T-helper 2 cell treated with Interferon-gamma antibody and Interleukin-4, amounts not matched to agents 5 μg/mL and 100 μg/mL, for 36 hours (primary cell): ENCODE results near the gene HDAC9.
A peak's percentile ranks its signal among the peaks of the same experiment; 100 is the strongest.

Source experiments
- DNase-seq: peaks from one replicate; pipeline ENCODE4 v3.0.0; 2021; ENCODE audit warnings: low spot score
- H3K27ac Mint-ChIP-seq: one replicate; pipeline ENCODE4 v1.8.0; 2021; ENCODE audit warnings: mild to moderate bottlenecking, mixed read lengths
- H3K27me3 Mint-ChIP-seq: one replicate; pipeline ENCODE4 v1.8.0; 2021; ENCODE audit warnings: low read depth, mixed read lengths
- H3K36me3 Mint-ChIP-seq: one replicate; pipeline ENCODE4 v1.8.0; 2021; ENCODE audit warnings: low read depth, mixed read lengths
- H3K4me1 Mint-ChIP-seq: one replicate; pipeline ENCODE4 v1.8.0; 2021; ENCODE audit warnings: low read depth, mixed read lengths
- H3K4me3 Mint-ChIP-seq: one replicate; pipeline ENCODE4 v1.8.0; 2022; ENCODE audit warnings: mild to moderate bottlenecking, moderate library complexity, mixed read lengths
- H3K9me3 Mint-ChIP-seq: one replicate; pipeline ENCODE4 v1.8.0; 2021; ENCODE audit warnings: mixed read lengths

Gene HDAC9

DNA sequence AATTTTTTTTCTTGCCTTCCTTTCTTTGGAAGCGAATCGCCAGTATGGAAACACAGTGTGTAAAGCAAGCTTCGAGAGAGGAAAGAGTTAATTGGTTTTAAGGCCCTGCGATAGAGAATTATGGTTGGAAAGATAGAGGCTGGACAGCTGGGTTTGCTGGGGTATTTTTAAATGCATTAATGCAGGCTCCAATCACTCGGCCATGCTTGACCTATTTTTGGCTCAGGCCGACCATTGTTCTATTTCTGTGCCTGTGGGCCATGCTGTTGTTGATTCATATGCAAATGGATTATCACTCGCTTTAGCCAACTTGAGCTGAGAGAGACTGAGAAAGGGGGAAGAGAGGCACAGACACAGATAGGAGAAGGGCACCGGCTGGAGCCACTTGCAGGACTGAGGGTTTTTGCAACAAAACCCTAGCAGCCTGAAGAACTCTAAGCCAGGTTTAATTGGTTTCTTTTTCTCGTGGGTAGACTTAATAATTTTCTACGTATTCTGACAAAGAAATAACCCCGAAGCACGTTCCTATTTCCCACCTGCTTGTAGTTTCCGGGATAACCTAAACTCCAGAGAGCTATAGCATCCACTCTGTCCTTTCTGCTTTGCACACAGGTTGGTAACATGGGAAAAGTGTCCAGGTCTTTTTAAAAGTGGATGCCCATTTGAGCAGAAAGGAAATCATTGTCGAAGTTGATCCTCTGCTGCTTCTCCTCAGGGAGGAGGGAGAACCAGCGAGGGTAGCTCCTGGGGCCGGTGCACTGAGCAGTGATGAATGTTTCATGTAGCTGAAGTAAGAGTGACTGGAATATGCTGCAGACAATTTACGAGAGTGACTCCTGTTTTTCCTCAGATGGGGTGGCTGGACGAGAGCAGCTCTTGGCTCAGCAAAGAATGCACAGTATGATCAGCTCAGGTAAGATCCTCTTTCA, at the start of gene HDAC9:
TSS of gene HDAC9 (plus strand) at position 338 of the 929 bp plus-strand sequence. CDS start at position 892, 554 bp downstream.
- peak within 1 kb of the TSS; percentile 38 for H3K4me3 Mint-ChIP-seq
- no peak within 1 kb of the TSS for H3K27ac Mint-ChIP-seq
- H3K27me3 Mint-ChIP-seq: peaks cover 3% of the 10 kb centered on the region
- H3K36me3 Mint-ChIP-seq: no peaks in the 10 kb centered on the region
- H3K9me3 Mint-ChIP-seq: no peaks in the 10 kb centered on the region
- H3K4me1 Mint-ChIP-seq: peaks cover 10% of the 10 kb centered on the region
- no peak for DNase-seq

DNA sequence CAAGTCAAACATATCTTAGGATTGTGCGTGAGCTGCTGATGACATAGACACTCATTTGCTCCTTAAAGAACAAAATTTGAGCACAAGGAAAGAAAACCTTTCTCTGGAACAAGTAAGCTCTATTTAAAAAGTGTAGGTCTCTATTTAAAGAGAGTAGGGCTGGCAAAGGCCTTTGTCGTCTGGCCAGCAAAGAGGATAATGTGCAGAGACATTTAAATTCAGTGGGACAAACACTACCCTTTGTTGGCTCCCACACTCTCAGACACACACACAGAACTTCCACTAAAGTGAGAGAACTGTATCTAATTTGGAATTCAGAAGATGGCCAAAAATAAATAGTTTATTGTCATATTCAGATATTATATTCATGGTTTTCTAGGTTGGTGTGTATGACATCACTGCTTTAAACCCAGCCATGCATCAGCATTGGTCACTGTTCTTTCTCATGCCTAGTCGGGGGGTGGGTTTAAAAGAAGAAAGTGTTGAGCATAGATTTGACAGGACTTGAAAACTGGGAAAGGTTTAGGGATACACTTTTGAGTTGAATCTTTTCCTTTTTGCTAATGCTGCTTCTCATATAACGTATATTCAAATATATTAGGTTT, 49.5 kb upstream of the HDAC9 start:
- H3K36me3 Mint-ChIP-seq: no peaks in the 10 kb centered on the region
- no peaks in the 10 kb centered on the region for H3K4me1 Mint-ChIP-seq
- no peaks in the 10 kb centered on the region for H3K27me3 Mint-ChIP-seq
- no peak overlapping the region for H3K4me3 Mint-ChIP-seq
- no peaks in the 10 kb centered on the region for H3K9me3 Mint-ChIP-seq
- no peak overlapping the region for H3K27ac Mint-ChIP-seq
- no peak for DNase-seq

DNA sequence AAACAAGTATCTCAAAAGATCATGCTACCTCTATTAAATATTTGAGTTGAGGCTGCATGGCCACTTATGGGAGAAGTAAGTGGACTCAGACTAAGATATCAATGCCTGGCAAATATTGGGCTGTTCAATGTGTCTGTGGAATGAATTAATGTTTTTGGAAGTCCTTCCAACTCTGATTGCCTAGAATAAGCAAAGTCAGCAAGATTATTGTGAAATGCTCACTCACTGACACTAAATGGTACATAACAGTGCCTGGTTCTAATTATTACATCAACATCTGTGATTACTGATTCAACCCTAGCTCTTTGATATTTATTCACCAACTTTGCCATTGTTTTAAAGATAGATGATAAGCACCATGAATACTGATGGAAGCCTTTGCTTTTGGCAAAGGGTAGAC, 45.5 kb upstream of the HDAC9 start:
- no peaks in the 10 kb centered on the region for H3K4me1 Mint-ChIP-seq
- no peak for DNase-seq
- H3K27ac Mint-ChIP-seq: no peak overlapping the region
- no peaks in the 10 kb centered on the region for H3K36me3 Mint-ChIP-seq
- H3K4me3 Mint-ChIP-seq: no peak overlapping the region
- no peaks in the 10 kb centered on the region for H3K9me3 Mint-ChIP-seq
- H3K27me3 Mint-ChIP-seq: no peaks in the 10 kb centered on the region

DNA sequence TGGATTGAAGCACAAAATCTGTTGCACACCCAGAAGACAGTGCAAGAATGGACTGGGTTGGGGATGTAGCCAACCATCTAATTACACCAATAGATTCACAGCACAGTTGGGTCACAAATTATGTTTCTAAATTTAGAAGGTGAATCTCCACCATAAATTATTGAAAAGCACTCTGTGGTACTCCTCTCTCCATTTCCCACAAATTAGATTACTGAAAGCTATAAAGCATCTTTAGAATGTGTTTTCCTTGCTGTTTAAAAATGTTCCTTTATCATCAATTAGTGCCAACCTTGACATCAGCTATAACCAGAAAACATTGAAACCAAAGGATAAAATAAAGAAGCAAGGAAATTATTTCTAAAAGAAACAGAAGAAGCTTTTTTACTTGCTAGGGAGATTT, 39.9 kb upstream of the HDAC9 start:
- Mint-ChIP-seq H3K9me3 (no peaks in the 10 kb centered on the region), H3K4me3 (no peak overlapping the region), H3K4me1 (no peaks in the 10 kb centered on the region), H3K36me3 (no peaks in the 10 kb centered on the region), H3K27me3 (no peaks in the 10 kb centered on the region), H3K27ac (no peak overlapping the region)
- DNase-seq: no peak

DNA sequence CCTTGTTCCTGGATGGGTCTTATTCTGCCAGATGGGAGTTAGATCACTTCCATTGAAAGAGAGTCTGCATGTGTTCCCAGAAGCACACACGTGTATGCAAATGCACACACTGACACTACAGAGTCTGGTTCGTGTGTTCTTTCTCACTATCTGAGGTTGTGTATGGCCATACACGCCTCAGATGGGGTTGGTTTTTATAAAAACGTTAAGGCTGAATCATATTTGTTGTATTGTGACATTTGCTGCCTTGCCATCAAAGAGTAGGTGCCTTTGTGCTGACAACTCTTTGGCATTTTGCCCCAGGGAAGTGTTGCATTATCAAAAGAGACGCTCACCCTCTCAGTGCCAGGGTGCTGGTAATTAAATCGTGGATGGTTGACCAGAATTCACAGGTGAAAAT, 37.7 kb upstream of the HDAC9 start:
- Mint-ChIP-seq H3K27ac (no peak overlapping the region), H3K27me3 (no peaks in the 10 kb centered on the region), H3K36me3 (no peaks in the 10 kb centered on the region), H3K9me3 (no peaks in the 10 kb centered on the region), H3K4me3 (no peak overlapping the region), H3K4me1 (no peaks in the 10 kb centered on the region)
- DNase-seq: no peak

- Mint-ChIP-seq H3K4me3 (no peak overlapping the region), H3K27ac (no peak overlapping the region), H3K36me3 (no peaks in the 10 kb centered on the region), H3K4me1 (no peaks in the 10 kb centered on the region), H3K9me3 (no peaks in the 10 kb centered on the region), H3K27me3 (no peaks in the 10 kb centered on the region)
- no peak for DNase-seq
Measured at GRCh38 chr7:18458830-18459229, 36.7 kb upstream of the HDAC9 start.

DNA sequence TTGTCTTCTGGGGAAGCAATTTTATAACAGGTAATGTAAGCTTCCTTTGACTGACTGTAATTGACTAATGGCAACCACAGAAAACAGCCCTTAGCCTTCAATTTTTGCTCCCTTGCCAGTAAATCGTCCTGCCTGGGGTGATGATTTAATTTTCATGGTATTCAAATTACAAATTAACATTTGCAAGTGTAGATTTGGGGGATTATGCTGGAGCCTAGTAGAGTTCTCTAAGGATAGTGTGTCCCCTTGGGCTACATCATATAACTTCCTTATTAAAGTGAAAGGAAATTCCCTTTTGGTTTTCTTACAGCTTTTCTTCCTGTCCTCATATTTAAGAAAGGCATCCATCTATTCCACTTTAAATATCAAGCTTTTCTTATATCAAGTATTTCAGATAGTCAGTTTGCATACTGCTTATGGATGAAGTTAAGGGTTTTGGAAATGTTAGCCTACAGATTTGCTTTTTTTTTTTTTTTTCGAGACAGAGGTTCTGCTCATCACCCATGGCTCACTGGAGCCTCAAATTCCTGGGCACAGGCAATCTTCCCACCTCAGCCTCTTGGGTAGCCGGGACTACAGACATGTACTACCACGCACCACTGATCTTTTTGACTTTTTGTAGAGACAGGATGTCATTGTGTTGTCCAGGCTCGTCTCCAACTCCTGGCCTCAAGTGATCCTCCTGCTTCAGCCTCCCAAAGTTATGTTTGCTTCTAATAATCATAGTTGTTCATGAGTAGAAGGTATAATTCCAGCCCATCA, 35.9 kb upstream of the HDAC9 start:
- no peak overlapping the region for H3K4me3 Mint-ChIP-seq
- no peak for DNase-seq
- no peak overlapping the region for H3K27ac Mint-ChIP-seq
- no peaks in the 10 kb centered on the region for H3K36me3 Mint-ChIP-seq
- H3K27me3 Mint-ChIP-seq: no peaks in the 10 kb centered on the region
- no peaks in the 10 kb centered on the region for H3K4me1 Mint-ChIP-seq
- no peaks in the 10 kb centered on the region for H3K9me3 Mint-ChIP-seq

DNA sequence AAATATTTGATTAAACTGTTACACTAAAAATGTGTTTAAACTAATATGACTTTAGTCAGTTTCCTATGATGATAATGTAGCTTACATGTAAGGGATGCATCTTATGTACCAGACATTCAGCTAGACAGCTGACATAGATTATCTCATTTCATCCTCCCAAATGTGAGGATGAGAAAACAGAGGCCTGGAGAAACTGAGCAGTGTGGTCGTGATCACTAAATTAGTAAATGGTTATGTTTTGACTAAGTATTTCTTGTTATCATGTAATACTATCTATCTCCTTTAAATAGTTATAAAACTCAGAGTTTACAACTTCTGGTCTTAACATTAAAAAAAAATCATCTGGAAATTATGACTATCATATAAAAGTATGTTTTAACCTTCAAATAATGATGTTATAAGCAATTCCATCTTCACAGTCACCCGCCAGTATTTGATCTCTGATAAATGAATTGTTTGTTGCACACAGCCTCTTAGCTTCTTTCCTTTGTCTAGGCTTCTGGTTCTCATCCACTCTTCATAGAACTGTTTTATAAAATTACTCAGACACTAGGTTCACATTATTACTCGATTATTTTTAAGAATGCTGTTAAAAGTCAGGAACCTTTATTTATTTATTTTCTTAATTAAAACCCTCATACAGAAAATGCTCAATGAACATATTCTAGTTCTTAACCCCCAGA, 33.6 kb upstream of the HDAC9 start:
- Mint-ChIP-seq H3K4me3 (no peak overlapping the region), H3K27me3 (no peaks in the 10 kb centered on the region)
- DNase-seq: no peak

DNA sequence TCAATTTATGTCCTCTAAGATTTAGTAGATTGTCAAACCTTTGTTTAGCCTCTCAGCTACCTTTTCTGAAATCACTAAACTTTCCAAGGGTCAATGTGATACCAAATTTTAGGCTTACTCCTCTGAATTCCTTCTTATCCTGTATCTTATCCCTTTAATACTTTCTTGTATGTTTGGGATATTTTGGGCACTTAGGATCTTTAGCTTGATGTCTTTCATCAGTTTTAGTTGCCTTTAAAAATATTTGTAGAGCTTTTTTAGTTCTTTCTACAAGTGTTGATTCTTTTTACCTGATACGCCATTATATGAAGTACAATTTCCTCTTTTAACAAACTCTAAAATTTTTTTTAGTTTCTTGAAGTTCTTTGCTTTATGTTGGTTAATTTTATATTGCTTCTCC, 30.7 kb upstream of the HDAC9 start:
- no peaks in the 10 kb centered on the region for H3K36me3 Mint-ChIP-seq
- H3K27ac Mint-ChIP-seq: no peak overlapping the region
- no peak overlapping the region for H3K4me3 Mint-ChIP-seq
- no peaks in the 10 kb centered on the region for H3K9me3 Mint-ChIP-seq
- no peak for DNase-seq
- H3K4me1 Mint-ChIP-seq: no peaks in the 10 kb centered on the region
- H3K27me3 Mint-ChIP-seq: no peaks in the 10 kb centered on the region

More for the DNA sequence above, 33.6 kb upstream of the HDAC9 start:
- H3K9me3 Mint-ChIP-seq: no peaks in the 10 kb centered on the region
- no peaks in the 10 kb centered on the region for H3K4me1 Mint-ChIP-seq
- H3K36me3 Mint-ChIP-seq: no peaks in the 10 kb centered on the region
- H3K27ac Mint-ChIP-seq: no peak overlapping the region

- H3K36me3 Mint-ChIP-seq: no peaks in the 10 kb centered on the region
- H3K4me3 Mint-ChIP-seq: no peak overlapping the region
- no peak overlapping the region for H3K27ac Mint-ChIP-seq
- no peaks in the 10 kb centered on the region for H3K9me3 Mint-ChIP-seq
- H3K4me1 Mint-ChIP-seq: no peaks in the 10 kb centered on the region
- DNase-seq: no peak
- H3K27me3 Mint-ChIP-seq: no peaks in the 10 kb centered on the region
Measured at GRCh38 chr7:18467011-18467410, 28.5 kb upstream of the HDAC9 start.

DNA sequence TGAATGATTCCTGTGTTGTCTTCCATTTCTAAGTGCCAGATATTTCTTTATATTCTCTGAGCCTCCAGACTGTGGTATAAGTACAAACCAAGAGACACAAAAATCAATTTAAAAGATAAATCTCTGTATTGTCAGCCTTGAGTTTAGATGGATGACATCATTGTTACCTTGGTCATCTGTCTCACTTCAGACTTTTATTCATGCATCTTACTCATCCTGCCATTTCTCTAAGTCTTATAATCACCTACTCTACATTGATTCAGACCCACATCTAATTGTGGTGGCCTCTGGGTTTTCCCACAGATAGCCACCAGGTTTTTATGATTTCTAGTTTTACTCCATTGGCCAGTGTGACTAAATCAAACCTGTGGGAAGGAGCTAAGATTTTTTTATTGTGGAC, 26.8 kb upstream of the HDAC9 start:
- H3K27ac Mint-ChIP-seq: no peak overlapping the region
- no peaks in the 10 kb centered on the region for H3K4me1 Mint-ChIP-seq
- no peak overlapping the region for H3K4me3 Mint-ChIP-seq
- no peaks in the 10 kb centered on the region for H3K36me3 Mint-ChIP-seq
- no peak for DNase-seq
- no peaks in the 10 kb centered on the region for H3K27me3 Mint-ChIP-seq
- no peaks in the 10 kb centered on the region for H3K9me3 Mint-ChIP-seq

DNA sequence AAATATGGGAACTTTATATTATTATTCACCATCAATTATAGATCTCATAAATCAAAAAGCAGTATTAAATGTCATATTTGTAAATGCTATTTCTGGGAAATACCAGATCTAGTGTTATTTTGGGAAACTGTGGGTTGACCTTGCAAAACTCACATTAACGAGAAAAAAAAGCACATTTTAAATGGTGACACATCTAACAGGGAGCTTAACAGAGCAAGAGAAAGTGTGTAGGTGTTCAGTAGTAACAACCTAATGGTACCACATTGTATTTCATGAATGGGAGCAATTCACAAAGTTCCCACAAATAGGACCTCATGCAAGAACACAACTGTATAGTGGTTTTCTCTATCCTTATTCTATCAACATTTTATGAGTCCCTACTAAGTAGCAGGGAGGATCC, 26.2 kb upstream of the HDAC9 start:
- no peaks in the 10 kb centered on the region for H3K27me3 Mint-ChIP-seq
- no peak overlapping the region for H3K27ac Mint-ChIP-seq
- no peak for DNase-seq
- H3K36me3 Mint-ChIP-seq: no peaks in the 10 kb centered on the region
- no peaks in the 10 kb centered on the region for H3K4me1 Mint-ChIP-seq
- no peaks in the 10 kb centered on the region for H3K9me3 Mint-ChIP-seq
- H3K4me3 Mint-ChIP-seq: no peak overlapping the region

DNA sequence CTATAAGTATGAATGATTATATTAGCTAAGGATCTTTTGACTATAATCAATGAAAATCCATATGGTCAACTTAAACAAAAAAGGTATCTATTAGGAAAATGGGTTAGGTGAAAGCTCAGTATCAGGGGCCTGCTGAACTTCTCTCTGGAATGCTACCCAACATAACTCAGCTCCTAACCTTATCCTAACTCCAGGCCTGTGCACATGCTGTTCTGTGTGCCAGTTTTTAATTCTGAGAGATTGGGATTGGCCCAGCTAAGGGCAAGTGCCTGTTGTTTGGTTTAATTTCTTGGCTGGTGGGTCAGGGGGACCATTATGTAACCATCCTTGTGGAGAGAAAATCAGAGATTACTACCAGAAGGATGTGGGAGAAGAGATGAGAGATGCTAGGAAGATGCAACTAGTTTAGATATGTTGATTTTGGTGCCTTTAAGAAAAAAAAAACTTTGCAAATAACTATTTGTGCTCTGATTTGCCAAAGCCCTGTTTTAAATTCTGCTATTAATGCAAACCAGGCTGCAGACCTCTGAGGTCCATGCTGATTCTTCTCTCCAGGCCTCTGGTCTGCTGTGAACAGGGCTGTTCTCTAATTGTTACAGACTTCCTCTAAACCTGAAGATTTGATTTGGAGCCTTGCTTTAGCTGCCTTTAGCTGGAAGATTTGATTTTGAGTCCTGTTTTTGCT, 23.9 kb upstream of the HDAC9 start:
- Mint-ChIP-seq H3K9me3 (no peaks in the 10 kb centered on the region), H3K27ac (no peak overlapping the region), H3K36me3 (no peaks in the 10 kb centered on the region), H3K4me3 (no peak overlapping the region), H3K4me1 (no peaks in the 10 kb centered on the region), H3K27me3 (no peaks in the 10 kb centered on the region)
- no peak for DNase-seq
